ENCODE results near the gene DIAPH1.

DIAPH1 gene

DNA sequence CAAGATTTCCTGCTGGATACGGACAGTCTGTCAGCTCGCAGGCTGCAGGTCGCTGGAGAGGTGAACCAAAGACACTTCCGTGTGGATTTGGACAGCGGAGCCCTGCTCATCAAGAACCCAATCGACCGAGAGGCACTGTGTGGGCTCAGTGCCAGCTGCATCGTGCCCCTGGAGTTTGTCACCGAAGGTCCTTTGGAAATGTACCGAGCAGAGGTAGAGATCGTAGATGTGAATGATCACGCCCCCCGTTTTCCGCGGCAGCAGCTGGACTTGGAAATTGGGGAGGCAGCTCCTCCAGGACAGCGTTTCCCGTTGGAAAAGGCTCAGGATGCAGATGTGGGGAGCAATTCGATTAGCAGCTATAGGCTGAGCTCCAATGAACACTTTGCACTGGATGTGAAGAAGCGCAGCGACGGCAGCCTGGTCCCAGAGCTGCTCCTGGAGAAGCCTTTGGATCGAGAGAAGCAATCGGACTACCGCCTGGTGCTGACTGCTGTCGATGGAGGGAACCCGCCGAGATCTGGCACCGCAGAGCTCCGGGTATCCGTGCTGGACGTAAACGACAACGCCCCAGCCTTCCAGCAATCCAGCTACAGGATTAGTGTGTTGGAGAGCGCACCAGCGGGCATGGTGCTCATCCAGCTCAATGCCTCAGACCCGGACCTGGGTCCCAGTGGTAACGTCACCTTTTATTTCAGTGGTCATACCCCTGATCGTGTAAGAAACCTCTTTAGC lies 133.3 kb downstream of the DIAPH1 start:
- no peak for DNase-seq (ENCODE audit: low read depth in 2 of 2, low spot score in 1 of 2)

DNA sequence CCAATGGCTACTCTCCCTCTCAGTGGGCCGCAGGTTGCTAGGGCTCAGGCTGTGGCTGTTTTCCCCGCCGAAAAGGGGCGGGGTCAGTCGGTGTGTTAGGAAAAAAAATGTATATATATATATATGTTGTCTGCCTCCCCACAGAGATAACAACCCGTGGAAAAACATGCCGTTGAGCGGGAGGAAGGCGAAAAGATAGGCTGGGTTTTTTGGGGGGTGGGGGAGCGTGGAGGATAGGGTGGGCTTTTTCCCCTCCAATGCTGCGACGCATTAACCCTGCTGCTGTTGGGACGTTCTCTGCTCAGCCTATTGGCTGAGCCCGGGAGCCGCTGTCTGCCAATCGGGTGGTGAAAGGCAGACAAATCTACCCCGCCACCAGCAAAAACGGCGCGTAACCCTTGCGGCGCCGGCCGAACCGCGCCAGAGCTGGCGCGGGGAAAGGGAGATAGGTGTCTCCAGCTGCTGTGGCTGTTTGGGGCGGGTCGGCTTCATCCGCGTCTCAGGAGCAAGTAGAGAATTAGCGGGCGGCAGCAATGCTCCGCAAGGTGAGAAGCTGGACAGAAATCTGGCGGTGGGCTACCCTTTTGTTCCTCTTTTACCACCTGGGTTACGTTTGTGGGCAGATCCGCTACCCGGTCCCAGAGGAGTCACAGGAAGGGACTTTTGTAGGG lies 134.0 kb downstream of the DIAPH1 start, which contains the start of gene PCDHGC4:
TSS of gene PCDHGC4 (plus strand) at position 390 of the 671 bp plus-strand sequence. CDS start at position 534, 144 bp downstream.
- no peak for DNase-seq (ENCODE audit: low read depth in 2 of 2, low spot score in 1 of 2)

DNA sequence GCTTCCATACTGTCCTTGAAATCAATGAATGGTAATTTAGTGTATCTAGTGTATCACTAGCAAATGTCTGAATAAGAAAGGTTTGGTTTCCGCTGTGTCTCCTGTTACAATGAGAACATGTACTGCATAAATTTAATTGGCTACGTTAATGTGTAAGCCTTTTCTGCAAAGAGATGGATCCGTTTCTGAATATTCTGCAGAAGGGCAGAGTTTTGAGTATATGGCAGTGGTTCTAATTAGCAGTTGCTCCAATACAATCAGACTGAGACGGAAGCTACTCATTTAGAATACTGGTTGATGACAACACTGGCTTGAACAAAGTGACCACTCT lies 134.5 kb downstream of the DIAPH1 start:
- DNase-seq (ENCODE audit: low read depth in 2 of 2, low spot score in 1 of 2): no peak

DNA sequence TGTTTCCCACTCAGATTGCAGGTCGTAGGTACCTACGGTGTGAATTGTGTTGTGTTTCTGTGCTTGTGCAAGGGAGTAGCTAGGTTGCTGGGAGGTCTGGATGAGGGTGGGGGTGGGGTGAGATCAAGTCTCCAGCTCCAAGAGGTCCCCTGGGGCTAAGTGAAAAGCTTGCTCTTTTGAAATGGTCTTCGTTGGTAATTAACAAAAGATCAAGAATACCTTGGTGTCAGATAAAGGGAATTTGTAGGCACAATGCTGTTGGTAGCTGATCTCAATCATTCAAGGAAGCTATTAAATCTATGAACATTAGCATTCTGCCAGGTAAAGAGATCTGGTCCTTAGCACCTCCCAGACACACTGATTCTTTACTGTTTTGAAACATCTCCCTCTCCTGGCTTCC lies 134.9 kb downstream of the DIAPH1 start:
- DNase-seq (ENCODE audit: low read depth in 2 of 2, low spot score in 1 of 2): no peak

DNA sequence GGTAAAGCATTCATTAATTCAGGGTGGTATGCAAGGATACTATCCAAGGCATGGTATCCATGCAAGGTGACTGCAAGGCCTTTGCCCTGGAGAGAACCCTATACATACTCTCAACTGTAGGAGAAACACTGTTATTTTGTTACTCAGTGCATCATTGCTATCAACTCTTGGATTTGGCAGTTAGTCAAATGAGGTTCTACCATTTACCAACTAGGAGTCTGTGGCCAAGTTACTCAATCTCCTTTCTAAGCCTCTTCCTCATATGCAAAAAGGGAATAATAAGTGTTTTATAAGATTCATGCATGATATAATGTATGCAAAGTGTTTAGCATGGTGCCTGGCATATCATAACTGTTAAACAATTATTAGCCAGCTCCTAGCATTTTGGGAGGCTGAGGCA lies 139.0 kb downstream of the DIAPH1 start:
- DNase-seq (ENCODE audit: low read depth in 2 of 2, low spot score in 1 of 2): no peak

DNA sequence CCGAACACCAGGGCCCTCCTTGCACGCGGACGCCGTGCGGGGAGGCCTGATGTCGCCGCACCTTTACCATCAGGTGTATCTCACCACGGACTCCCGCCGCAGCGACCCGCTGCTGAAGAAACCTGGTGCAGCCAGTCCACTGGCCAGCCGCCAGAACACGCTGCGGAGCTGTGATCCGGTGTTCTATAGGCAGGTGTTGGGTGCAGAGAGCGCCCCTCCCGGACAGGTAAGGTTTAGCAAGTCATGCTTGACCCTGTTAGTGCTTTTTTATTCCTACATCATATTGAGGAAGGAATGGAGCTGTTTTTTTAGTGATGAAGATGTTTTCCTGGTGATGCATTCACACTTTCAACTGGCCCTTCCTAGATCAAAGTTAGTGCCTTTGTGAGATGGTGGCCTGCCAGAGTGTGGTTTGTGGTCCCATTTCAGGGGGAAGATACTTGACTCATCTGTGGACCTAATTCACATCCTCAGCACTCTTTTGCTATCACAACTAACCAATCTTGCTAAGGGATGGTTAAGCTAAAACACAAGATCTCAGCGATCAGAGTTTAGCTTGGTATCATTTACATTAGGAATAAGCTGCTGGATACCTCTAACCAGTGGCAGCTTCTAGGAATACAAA lies 140.4 kb downstream of the DIAPH1 start:
- DNase-seq (ENCODE audit: low read depth in 2 of 2, low spot score in 1 of 2): no peak

DNA sequence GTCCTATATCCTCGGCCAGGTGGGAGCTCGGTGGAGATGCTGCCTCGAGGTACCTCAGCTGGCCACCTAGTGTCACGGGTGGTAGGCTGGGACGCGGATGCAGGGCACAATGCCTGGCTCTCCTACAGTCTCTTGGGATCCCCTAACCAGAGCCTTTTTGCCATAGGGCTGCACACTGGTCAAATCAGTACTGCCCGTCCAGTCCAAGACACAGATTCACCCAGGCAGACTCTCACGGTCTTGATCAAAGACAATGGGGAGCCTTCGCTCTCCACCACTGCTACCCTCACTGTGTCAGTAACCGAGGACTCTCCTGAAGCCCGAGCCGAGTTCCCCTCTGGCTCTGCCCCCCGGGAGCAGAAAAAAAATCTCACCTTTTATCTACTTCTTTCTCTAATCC lies 141.0 kb downstream of the DIAPH1 start:
- DNase-seq (ENCODE audit: low read depth in 2 of 2, low spot score in 1 of 2): no peak

DNA sequence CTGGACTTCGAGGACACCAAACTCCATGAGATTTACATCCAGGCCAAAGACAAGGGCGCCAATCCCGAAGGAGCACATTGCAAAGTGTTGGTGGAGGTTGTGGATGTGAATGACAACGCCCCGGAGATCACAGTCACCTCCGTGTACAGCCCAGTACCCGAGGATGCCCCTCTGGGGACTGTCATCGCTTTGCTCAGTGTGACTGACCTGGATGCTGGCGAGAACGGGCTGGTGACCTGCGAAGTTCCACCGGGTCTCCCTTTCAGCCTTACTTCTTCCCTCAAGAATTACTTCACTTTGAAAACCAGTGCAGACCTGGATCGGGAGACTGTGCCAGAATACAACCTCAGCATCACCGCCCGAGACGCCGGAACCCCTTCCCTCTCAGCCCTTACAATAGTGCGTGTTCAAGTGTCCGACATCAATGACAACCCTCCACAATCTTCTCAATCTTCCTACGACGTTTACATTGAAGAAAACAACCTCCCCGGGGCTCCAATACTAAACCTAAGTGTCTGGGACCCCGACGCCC lies 141.7 kb downstream of the DIAPH1 start:
- DNase-seq (ENCODE audit: low read depth in 2 of 2, low spot score in 1 of 2): no peak

DNA sequence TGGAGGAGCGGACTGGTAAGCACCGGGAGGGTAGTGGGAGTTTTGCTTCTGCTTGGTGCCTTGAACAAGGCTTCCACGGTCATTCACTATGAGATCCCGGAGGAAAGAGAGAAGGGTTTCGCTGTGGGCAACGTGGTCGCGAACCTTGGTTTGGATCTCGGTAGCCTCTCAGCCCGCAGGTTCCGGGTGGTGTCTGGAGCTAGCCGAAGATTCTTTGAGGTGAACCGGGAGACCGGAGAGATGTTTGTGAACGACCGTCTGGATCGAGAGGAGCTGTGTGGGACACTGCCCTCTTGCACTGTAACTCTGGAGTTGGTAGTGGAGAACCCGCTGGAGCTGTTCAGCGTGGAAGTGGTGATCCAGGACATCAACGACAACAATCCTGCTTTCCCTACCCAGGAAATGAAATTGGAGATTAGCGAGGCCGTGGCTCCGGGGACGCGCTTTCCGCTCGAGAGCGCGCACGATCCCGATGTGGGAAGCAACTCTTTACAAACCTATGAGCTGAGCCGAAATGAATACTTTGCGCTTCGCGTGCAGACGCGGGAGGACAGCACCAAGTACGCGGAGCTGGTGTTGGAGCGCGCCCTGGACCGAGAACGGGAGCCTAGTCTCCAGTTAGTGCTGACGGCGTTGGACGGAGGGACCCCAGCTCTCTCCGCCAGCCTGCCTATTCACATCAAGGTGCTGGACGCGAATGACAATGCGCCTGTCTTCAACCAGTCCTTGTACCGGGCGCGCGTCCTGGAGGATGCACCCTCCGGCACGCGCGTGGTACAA lies 142.5 kb downstream of the DIAPH1 start:
- no peak for DNase-seq (ENCODE audit: low read depth in 2 of 2, low spot score in 1 of 2)

DNA sequence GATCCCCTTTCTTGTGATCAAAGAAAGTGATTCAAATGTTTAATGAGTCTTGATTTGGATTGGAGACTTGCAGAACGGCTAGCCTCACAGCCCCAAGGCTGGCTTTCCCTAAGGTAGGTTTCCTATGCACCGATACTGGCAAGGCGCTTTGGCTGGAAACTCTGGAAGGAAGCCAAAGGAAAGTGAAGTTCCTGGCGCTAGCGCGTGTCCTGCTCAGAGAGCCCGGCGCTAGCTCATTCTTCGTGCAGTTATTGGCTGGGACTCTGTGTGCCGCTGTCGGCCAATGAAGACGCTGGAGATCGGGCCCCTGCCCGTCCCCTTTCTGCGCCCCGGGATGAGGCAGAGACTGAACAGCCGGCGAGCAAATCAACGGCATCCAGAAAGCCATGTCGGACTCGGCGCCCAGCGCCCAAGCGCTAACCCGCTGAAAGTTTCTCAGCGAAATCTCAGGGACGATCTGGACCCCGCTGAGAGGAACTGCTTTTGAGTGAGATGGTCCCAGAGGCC lies 143.1 kb downstream of the DIAPH1 start, which contains the start of gene PCDHGC3:
TSS of gene PCDHGC3 (plus strand) at position 342 of the 507 bp plus-strand sequence. CDS start at position 493, 151 bp downstream.
- DNase-seq (ENCODE audit: low read depth in 2 of 2, low spot score in 1 of 2): no peak

DNA sequence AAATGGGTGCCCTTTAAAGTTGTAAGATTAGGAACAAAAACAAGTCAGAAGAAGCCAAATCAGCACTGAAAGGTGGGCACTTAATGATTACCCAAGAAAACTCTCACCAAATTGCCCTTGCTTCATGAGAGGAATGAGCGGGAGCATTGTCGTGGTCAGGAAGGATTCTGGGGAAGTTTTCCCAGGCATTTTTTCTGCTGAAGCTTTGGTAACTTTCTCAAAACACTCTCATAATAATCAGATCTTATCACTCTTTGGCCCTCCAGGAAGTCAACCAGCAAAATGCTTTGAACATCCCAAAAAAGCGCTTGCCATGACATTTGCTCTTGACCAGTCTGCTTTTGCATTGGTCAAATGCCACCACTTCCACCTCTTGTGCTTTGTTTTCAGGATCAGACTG lies 153.4 kb downstream of the DIAPH1 start:
- DNase-seq (ENCODE audit: low read depth in 2 of 2, low spot score in 1 of 2): no peak

All from stimulated activated CD8-positive, alpha-beta memory T cell treated with anti-CD3 and anti-CD28 coated beads, Interleukin-4, amount 100 ng/mL, for 4 hours (primary cell).